HCT116 (cell line): ENCODE measurements around the gene RFX2. TPM values are rescaled to one million over a fixed set of nuclear protein-coding genes. Genes with fewer than 3 reads are reported as not detected.

ENCODE experiments used
- ATAC-seq: fragments of 200-7000 bp; cut with Tn5 transposase; 2 replicates; pipeline ENCODE4 v1.9.1; 2020; ENCODE audit warnings: mild to moderate bottlenecking, moderate library complexity
- BruUV-seq: library from RNA; stranded (reverse); fragments of 400-500 nt; replicated peaks from 2 replicates; lab custom pipeline; 2021; lab: Mats Ljungman, UMichigan
- CTCF ChIA-PET: fragments of 300-600 bp; sonication (Branson Sonifier 250); formaldehyde crosslinking; loops from one replicate; lab custom pipeline; 2021; ENCODE audit warnings: antibody characterized with exemption; lab: Charles Lee
- POLR2A ChIA-PET: fragments of 300-600, 350-600 bp; sonication (Branson Sonifier 250); formaldehyde crosslinking; loops from one replicate; lab custom pipeline; 2021; ENCODE audit warnings: antibody characterized with exemption; lab: Charles Lee
- RAD21 ChIA-PET, 2 experiments: fragments of 300-600 bp; sonication (Branson Sonifier 250); formaldehyde crosslinking; loops; one replicate each; lab custom pipeline; 2023; ENCODE audit warnings: low total read pairs in 2 of 2; ENCODE audit not compliant: uncharacterized antibody in 2 of 2, unreplicated experiment in 2 of 2, low non-redundant PET in 1 of 2; lab: Charles Lee
- DNase-seq: peaks from one replicate; pipeline ENCODE4 v3.0.0-alpha.2; 2010; ENCODE audit warnings: low read depth, low spot score
- H2AFZ ChIP-seq: fragments of 200-600 bp; shearing (Covaris generic), sonication (generic); 2 replicates; pipeline ENCODE4 v1.6.1; 2017; ENCODE audit warnings: low read depth, mixed run types, mixed read lengths, antibody characterized with exemption, low read length; ENCODE audit not compliant: poor library complexity, severe bottlenecking
- H3K27ac ChIP-seq: 2 replicates; pipeline ENCODE4 v1.5.1; 2012; ENCODE audit warnings: low read depth, low read length
- H3K27me3 ChIP-seq: fragments of 200-600 bp; sonication (generic); 2 replicates; pipeline ENCODE4 v1.6.1; 2016; ENCODE audit warnings: mixed run types, low read length, mixed read lengths; ENCODE audit not compliant: insufficient read depth
- H3K36me3 ChIP-seq, 2 experiments: fragments of 200-500 bp in 1 of 2; fragments of 200-600 bp in 1 of 2; sonication (Bioruptor generic) in 1 of 2; sonication (generic) in 1 of 2; 2 replicates each; pipeline versions ENCODE4 v1.5.1 to v1.6.1; 2014 to 2016; ENCODE audit warnings: low read length in 2 of 2, inconsistent platforms in 1 of 2, mixed read lengths in 1 of 2, mixed run types in 1 of 2; ENCODE audit not compliant: insufficient read depth in 2 of 2, control insufficient read depth in 1 of 2
- H3K4me1 ChIP-seq, 2 experiments: fragments of 200-600 bp in 1 of 2; sonication (generic) in 1 of 2; 2 replicates each; pipeline versions ENCODE4 v1.5.1 to v1.6.1; 2012 to 2017; ENCODE audit warnings: low read length in 2 of 2, inconsistent platforms in 1 of 2, mild to moderate bottlenecking in 1 of 2, mixed read lengths in 1 of 2, mixed run types in 1 of 2, moderate library complexity in 1 of 2; ENCODE audit not compliant: insufficient read depth in 2 of 2, control insufficient read depth in 1 of 2
- H3K4me2 ChIP-seq: fragments of 200-600 bp; sonication (generic); 2 replicates; pipeline ENCODE4 v1.6.1; 2017; ENCODE audit warnings: mixed run types, low read length, mixed read lengths
- H3K4me3 ChIP-seq, 2 experiments: fragments of 200-600 bp in 1 of 2; sonication (generic) in 1 of 2; replicated peaks in 1 of 2; 2 replicates each; pipeline ENCODE4 v1.5.1; 2011 to 2016; ENCODE audit warnings: low read length in 2 of 2, control low read depth in 1 of 2, low read depth in 1 of 2, mild to moderate bottlenecking in 1 of 2, mixed read lengths in 1 of 2, mixed run types in 1 of 2
- H3K79me2 ChIP-seq: fragments of 200-600 bp; sonication (generic); 2 replicates; pipeline ENCODE4 v1.6.1; 2017; ENCODE audit warnings: mild to moderate bottlenecking, mixed run types, low read length, moderate library complexity, mixed read lengths; ENCODE audit not compliant: insufficient read depth
- H3K9ac ChIP-seq: fragments of 200-600 bp; sonication (generic); 2 replicates; pipeline ENCODE4 v1.6.1; 2016; ENCODE audit warnings: low read length, mixed read lengths
- H3K9me2 ChIP-seq: fragments of 200-600 bp; sonication (generic), shearing (Covaris generic); 2 replicates; pipeline ENCODE4 v1.6.1; 2017; ENCODE audit warnings: mixed run types, mild to moderate bottlenecking, moderate library complexity; ENCODE audit not compliant: insufficient read depth
- H3K9me3 ChIP-seq, 2 experiments: fragments of 200-500 bp in 1 of 2; fragments of 200-600 bp in 1 of 2; sonication (Bioruptor generic) in 1 of 2; sonication (generic) in 1 of 2; 2 replicates each; pipeline ENCODE4 v1.6.1; 2014 to 2017; ENCODE audit warnings: low read length in 2 of 2, mixed read lengths in 2 of 2, inconsistent platforms in 1 of 2, low read depth in 1 of 2, mild to moderate bottlenecking in 1 of 2, mixed run types in 1 of 2, moderate library complexity in 1 of 2; ENCODE audit not compliant: control insufficient read depth in 1 of 2, insufficient read depth in 1 of 2
- H4K20me1 ChIP-seq: fragments of 200-600 bp; sonication (generic), shearing (Covaris generic); 2 replicates; pipeline ENCODE4 v1.6.1; 2017; ENCODE audit warnings: mixed run types, mild to moderate bottlenecking, moderate library complexity; ENCODE audit not compliant: insufficient read depth
- CBX3 ChIP-seq: IDR thresholded peaks from 2 replicates; pipeline ENCODE4 v1.6.1; 2012; ENCODE audit warnings: low read depth
- CEBPB ChIP-seq: IDR thresholded peaks from 2 replicates; pipeline ENCODE4 v1.6.1; 2012; ENCODE audit warnings: low read depth
- EGR1 ChIP-seq: IDR thresholded peaks from 2 replicates; pipeline ENCODE4 v1.6.1; 2012; ENCODE audit warnings: low read depth
- FOSL1 ChIP-seq: IDR thresholded peaks from 2 replicates; pipeline ENCODE4 v1.6.1; 2012; ENCODE audit warnings: low read depth
- JUND ChIP-seq: IDR thresholded peaks from 2 replicates; pipeline ENCODE4 v1.6.1; 2012
- RAD21 ChIP-seq: IDR thresholded peaks from 2 replicates; pipeline ENCODE4 v1.6.1; 2012; ENCODE audit warnings: low read depth, mild to moderate bottlenecking
- REST ChIP-seq: IDR thresholded peaks from 2 replicates; pipeline ENCODE4 v1.6.1; 2012; ENCODE audit warnings: low read depth
- SP1 ChIP-seq: IDR thresholded peaks from 2 replicates; pipeline ENCODE4 v1.6.1; 2012; ENCODE audit warnings: low read depth
- YY1 ChIP-seq: IDR thresholded peaks from 2 replicates; pipeline ENCODE4 v1.6.1; 2011; ENCODE audit warnings: low read length, low read depth, moderate library complexity, mild to moderate bottlenecking; ENCODE audit not compliant: insufficient replicate concordance; ENCODE audit errors: extremely low read depth
- ZBTB33 ChIP-seq: IDR thresholded peaks from 2 replicates; pipeline ENCODE4 v1.6.1; 2011; ENCODE audit warnings: mild to moderate bottlenecking, low read length, moderate library complexity; ENCODE audit not compliant: insufficient replicate concordance; ENCODE audit errors: extremely low read depth
- ZFX ChIP-seq: fragments of 450-650 bp; IDR thresholded peaks from 2 replicates; pipeline ENCODE4 v1.6.1; 2017
- intact Hi-C: fragments of 100-400 bp; cut with micrococcal nuclease; formaldehyde crosslinking; loops from 2 replicates; pipeline ENCODE4 v1.10.0; 2022
- total RNA-seq: library from RNA; stranded (reverse); gene quantifications from one replicate; pipeline ENCODE4 v1.2.1, GENCODE V29; 2021; ENCODE audit not compliant: unreplicated experiment
- TF ChIP-seq, protein P1 (sequence below): IDR thresholded peaks from 2 replicates; pipeline ENCODE4 v1.6.1; 2012
- TF ChIP-seq, protein P2 (sequence below): IDR thresholded peaks from 2 replicates; pipeline ENCODE4 v1.6.1; 2012

Gene RFX2
- total RNA-seq, 1 experiment from 2014 or later = 13.7 TPM

GRCh38 chr19:5995606-5996005 is 114.7 kb downstream of the RFX2 start:
- H3K9me2 ChIP-seq = no peaks in the 10 kb centered on the region
- H3K27me3 ChIP-seq = no peaks in the 10 kb centered on the region
- intact Hi-C loops = no loop called here
- no peak overlapping the region for H3K4me3 ChIP-seq
- H2AFZ ChIP-seq = no peak overlapping the region
- no peaks in the 10 kb centered on the region; a peak in 1 of 4 replicates for H3K4me1 ChIP-seq
- H3K27ac ChIP-seq = no peak overlapping the region
- ChIA-PET POLR2A (no interaction called here), CTCF (no interaction called here), RAD21 (no interaction called here)
- no peak for DNase-seq
- no peak overlapping the region for H3K9ac ChIP-seq
- TF ChIP-seq CEBPB (no peak), YY1 (no peak), CBX3 (no peak)
- TF ChIP-seq, protein P1, sequence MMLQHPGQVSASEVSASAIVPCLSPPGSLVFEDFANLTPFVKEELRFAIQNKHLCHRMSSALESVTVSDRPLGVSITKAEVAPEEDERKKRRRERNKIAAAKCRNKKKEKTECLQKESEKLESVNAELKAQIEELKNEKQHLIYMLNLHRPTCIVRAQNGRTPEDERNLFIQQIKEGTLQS = no peak
- TF ChIP-seq, all 23 proteins: peak for 0
- no peak overlapping the region for H3K4me2 ChIP-seq
- ATAC-seq = no peak
- no peaks in the 10 kb centered on the region for H3K9me3 ChIP-seq
- BruUV-seq = no TSS peak
- H4K20me1 ChIP-seq = no peaks in the 10 kb centered on the region
- no peaks in the 10 kb centered on the region for H3K36me3 ChIP-seq
- no peaks in the 10 kb centered on the region for H3K79me2 ChIP-seq

DNA sequence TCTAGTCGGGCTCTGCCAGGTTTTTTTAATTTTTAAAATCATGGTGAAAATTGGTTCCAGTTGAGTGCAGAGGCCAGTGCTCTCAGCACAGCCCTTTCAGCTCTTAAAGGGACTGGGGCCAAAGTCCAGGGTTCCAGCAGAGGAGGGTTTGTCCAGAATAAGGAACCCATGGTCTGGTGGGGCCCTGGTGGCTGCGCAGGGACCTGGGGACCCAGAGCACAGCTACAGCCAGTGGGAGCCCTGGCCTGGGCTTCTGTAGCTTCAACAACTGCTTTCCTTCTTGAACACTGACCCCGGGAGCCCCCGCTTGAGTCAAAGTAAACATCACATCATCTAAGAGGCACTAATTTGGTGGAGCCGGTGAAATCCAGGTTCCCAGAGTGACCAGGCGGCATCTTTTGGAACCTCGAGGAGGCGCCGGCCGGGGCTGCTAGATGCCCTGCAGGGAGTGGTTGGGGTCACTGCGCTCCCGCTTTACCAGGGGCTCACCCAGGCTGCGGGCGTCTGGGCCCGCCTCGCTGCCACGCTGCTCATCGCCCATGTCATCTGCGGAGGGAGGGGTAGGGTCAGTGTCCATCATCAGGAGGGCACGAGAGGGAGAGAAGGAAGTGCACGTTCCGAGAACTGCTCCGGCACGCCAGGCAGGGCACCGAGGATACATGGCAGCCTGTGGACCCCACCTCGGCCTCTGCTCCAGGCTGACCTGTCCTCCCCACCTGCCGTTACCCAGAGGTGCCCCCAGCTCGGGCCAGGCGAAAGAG is 115.7 kb downstream of the RFX2 start:
- ATAC-seq (no peak), DNase-seq (no peak)
- CTCF ChIA-PET = no interaction called here
- no peaks in the 10 kb centered on the region for H4K20me1 ChIP-seq
- no peak overlapping the region for H3K27ac ChIP-seq
- H3K4me1 ChIP-seq = peaks cover 0 to 6% of the 10 kb centered on the region in 2 experiments; a peak in 1 of 4 replicates
- no TSS peak for BruUV-seq
- H3K9me2 ChIP-seq = no peaks in the 10 kb centered on the region
- POLR2A ChIA-PET = no interaction called here
- RAD21 ChIA-PET = no interaction called here
- no peak overlapping the region for H3K9ac ChIP-seq
- H3K79me2 ChIP-seq = no peaks in the 10 kb centered on the region
- H3K4me3 ChIP-seq = no peak overlapping the region
- H3K36me3 ChIP-seq = no peaks in the 10 kb centered on the region
- no peaks in the 10 kb centered on the region for H3K27me3 ChIP-seq
- H2AFZ ChIP-seq = no peak overlapping the region
- no peak overlapping the region for H3K4me2 ChIP-seq
- intact Hi-C loops = no loop called here
- H3K9me3 ChIP-seq = no peaks in the 10 kb centered on the region
- TF ChIP-seq, protein P2, sequence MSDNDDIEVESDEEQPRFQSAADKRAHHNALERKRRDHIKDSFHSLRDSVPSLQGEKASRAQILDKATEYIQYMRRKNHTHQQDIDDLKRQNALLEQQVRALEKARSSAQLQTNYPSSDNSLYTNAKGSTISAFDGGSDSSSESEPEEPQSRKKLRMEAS = no peak
- no peak for TF ChIP-seq YY1
- no peak for TF ChIP-seq SP1
- no peak for TF ChIP-seq ZBTB33
- TF ChIP-seq, protein P1 = no peak
- no peak for TF ChIP-seq CEBPB
- no peak for TF ChIP-seq CBX3
- no peak for TF ChIP-seq REST
- no peak for TF ChIP-seq EGR1
- no peak for TF ChIP-seq RAD21
- TF ChIP-seq ZFX = no peak
- TF ChIP-seq JUND = no peak
- no peak for TF ChIP-seq FOSL1
